Effector CD8-positive, alpha-beta T cell (primary cell): ENCODE data around the gene CD6.

Experiments
- DNase-seq: peaks from one replicate; lab custom pipeline; 2025; lab: John Stamatoyannopoulos, UW

Gene CD6

DNA sequence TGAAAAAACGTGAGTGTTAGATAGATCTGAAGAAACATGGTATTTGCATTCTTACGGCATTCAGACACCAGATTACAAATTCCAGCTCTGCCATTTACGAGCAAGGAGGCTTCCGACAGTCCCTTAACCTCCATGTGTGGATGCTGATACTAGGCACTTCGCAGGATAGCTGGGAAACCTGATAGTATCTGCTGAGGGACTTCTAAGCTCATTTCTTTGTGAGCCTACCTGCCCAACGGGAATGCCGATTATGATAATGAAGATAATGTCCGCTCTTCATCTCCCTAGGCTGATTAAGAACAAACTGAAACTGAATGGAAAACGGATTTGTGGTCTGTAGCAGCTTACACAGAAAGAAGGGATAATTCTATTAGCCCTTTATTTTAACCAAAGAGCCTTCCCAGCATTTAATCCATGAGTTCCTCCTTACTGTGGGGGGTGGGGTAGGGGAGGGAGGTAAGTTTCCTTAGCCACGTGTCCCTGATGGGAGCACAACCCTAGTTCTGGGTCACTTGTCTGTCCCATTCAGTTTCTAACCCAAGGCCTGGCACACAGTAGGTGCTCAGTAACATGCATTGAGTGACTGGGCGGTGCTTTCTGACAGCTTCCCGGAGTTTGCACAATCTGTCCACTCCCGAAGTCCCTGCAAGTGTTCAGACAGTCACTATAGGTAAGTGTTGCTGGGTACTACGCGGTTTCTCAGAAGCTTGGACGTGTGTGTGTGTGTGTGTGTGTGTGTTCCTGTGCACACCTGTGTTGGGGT, 39.2 kb downstream of the CD6 start:
- no peak for DNase-seq

DNA sequence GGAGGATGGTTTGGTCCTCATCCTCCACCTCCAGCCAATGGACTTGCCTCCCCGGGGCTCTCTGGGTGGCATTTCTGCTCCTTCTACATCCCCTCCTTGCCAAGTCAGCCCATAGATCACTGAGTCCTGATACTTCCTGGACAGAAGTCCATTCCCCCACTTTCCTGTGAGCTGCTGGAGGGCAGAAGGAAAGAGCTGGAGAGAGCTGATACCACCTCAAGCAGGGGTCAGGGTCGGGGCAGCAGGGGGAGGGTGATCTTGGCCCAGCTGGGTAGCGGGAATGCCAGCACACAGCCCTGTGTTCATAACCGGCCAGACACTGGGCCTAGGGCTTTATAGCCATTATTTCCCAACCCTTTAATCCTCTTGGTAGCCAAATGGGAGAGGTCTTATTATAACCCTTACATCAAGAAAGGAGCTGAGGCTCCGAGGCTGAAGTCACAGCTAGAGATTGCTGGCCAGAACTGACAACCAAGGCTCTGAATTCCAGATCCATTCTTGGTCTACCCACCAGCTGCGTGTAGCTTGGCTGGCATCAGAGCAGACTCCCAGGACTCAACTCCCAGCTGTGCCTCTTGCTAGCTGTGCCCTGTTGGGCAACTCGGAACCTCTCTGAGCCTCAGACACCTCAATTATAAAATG, 39.9 kb downstream of the CD6 start:
- DNase-seq: no peak

DNA sequence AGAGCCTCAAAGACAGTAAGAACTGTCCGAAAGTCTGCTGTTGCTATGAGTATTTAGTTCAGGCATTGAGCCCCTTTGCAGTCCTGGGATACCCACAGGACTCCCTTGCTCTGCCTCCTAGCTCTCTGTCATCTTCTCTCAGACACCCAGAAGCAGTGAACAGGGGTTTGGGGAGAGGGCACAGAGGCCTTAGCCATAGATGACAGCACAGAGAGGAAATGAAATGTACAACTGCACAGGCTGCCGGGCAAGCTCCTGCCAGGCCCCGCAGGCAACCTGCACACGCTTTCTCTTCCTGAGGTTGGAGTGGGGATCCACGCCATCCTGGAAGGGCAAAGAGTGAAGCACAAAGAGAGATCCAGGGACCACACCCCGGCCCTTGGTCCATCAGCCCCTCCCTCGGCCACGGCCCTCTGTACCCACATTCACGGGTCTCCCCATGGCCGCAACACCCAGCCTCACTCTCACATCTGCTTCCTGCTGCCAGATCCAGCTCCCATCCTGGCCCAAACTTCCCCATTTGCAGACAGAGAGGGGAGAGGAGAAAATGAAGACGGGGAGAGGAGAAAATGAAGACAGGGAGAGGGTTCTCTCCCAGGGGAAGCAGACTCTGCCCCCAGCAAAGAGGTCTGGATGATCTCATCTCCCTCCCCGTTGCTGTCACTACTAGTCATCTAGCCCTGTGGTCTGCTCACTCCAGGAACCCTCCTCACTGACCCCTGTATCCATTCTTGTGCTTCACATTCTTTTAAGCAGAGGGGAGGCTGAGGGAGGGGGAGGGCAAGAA, 40.7 kb downstream of the CD6 start:
- DNase-seq: no peak

DNA sequence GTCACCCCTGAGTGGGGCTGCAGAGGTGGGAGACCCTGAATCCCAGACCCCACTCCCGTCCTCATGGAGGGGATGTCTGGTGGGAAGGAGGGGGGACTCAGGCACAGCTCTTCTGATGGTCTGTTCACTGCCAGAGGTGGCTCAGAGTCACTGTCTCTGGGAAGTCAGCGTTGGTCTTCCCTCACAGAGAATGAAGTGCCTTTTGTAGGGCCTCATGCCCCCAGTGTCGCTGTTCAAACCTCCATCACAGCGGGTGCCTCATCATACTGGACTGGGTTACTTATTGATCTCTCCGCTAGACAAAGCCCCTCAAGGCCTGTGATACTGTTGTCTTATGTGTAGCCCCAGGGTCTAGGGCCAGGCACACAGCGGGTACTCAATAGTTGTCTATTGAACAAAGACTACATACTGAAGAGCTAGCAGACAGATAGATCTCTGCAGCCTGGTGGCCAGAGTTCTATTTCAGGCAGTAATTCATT, 41.3 kb downstream of the CD6 start:
- no peak for DNase-seq

DNA sequence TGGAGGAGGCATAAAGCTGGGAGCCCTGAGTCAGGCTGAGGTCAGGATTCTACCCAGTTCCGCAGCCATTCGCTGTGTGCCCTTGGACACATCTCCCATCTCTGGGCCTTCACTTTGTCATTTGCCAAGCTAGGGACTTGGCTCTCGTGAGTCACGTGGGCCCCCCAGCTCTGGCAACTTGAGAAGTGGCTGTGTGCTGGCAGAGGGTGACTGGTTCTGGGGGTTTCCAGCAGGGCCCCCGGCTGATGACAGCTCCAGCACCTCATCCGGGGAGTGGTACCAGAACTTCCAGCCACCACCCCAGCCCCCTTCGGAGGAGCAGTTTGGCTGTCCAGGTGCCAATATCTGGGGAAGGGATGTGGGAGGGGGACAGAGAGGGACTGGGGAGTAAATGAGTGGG, 46.6 kb downstream of the CD6 start:
- no peak for DNase-seq

DNA sequence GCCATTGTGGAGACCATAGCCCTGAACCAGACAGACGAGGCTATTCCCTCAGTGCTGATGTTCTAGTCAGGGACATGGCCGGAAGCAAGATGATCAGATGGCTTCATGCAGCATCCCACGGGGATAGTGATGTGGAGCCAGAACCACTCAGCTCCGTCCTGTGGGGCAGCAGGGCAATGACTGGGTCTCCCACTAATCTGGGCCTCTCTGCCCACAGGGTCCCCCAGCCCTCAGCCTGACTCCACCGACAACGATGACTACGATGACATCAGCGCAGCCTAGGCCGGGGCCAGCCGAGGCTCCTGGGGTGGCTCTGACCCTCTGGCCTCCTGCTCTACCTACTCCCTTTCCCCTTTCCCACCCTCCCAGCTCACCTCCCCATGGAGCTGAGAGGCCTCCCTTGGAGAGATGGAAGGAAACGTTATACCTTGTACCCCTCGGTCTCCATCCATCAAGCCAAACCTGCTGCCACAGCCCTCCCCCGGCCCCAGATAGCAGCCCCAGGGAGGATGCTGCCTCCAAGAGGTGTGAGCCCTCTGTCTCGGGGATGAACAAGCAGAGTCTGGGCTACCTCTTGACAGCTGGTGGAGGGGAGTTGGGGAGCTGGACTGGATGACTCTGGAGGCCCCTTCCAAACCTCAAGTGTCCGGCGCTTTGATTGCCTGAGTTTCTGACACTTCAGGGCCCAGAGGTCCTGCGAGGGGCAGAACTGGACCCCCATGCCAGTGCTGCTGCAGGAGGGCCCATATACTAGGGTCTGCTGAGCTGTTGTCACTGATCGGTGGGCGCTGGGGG, 47.8 kb downstream of the CD6 start:
- DNase-seq: no peak

DNA sequence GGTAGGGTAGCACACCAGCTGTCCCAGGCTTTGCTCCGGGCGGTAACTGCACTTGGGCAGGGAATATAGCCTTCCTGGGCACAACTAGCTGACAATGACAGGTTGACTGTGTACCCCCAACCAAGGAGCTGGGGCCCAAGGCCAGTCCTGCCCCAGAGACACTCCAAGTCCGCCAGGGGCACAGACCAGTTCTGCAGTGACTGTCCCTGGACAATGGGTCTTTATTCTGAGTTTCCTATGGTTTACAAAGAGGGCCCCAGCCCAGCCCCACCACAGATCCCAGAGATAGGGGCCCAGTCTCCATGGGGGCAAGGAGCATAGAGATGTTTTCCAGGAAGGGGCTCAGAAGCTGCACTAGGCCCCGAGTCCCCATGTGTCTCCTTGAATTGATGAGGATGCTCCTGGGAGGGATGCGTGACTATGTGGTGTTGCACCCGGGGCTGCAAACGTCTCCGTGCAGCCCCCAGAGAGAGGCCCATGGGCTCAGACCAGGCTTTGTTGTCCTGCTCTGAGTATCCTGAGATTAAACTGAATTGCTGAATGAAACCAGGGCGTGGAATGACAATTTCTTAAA, 48.4 kb downstream of the CD6 start:
- no peak for DNase-seq

DNA sequence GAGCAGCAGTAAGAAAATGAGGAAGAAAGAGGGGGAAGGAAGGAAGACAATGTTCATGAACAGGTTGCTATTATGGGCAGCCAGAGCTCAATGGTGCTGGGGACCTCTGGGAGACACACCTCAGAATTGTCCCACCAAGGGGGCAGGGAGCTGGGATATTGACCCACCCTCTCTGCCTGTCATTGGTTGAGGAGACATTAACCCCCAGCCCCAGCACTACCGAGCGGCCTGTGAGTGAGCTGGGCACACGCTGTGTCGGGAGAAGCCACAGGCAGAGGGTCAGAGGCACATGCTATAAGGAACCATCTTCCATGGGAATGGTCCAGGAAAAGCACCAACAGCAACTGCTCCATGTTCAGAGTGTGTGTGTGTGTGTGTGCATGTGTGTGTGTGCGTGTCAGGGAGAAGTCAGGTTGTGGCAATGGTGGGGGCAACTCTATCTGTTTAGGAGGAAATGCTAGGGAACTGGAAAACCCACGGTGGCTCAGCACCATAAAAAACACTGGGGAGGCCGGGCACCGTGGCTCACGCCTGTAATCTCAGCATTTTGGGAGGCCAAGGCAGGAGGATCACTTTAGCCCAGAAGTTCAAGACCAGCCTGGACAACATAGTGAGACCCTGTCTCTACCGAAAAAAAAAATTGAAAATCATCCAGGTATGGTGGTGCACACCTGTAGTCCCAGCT, 49.2 kb downstream of the CD6 start:
- DNase-seq: no peak

DNA sequence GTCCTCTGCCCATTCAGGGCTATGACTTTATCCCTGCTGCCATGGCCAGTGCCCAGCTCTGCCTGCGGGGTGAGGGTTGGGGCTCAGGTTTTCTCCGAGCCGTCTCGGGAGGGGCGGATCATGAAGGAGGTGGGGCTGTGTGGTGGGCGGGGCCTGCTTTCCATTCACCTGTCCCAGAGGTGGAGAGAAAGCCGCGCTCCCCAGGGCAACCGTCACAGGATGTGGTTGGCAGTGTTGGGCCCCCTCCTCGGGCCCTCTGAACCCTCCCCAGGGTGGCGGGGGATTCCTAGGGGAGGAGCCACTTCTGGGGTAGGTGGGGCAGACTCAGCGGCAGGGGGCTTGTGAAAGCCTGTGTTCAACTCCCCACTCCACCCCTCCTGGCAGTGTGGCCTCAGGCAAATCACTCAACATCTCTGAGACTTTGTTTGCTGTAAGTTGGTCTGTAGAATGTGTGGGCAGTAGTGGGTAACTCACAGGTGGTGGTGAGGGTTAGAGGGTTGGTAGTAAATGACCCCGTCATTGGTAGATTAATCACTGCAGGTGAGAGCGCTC, 50.3 kb downstream of the CD6 start:
- peak; percentile 86 for DNase-seq

DNA sequence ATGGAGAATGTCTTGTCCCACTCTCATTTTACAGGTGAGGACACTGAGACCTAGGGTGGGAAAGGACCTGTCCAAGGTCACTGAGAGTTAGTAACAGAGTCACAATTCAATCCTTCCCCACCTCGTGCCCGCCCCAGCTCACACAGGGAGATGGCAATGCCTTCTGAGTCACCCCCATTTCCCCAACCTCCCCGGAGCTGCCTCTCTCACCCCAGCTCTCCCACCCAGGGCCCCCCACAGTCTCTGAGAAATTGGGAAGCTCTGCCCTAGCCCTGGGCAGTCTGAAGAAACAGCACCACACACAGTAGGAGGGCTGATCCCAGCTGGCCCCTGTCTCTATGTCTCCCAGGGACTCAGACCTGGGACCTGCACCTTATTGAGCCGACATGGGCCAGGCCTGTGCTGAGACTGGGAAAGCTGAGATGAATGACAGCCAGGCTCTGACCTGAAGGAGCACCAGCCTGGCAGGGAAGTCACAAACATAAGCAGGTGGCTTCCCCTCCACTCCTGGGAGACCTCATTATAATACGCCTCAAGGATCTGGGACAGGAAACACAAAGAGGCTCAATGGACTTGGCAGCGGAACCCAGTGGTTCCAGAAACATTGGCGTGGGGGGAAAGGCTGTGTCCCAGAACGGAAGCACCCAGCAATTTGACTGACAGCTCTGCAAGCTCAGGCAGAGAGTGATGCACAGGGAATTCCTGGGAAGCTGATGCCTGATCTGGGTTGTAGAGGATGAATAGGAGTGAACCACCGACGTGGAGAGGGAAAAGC, 51.0 kb downstream of the CD6 start:
- DNase-seq: no peak

DNA sequence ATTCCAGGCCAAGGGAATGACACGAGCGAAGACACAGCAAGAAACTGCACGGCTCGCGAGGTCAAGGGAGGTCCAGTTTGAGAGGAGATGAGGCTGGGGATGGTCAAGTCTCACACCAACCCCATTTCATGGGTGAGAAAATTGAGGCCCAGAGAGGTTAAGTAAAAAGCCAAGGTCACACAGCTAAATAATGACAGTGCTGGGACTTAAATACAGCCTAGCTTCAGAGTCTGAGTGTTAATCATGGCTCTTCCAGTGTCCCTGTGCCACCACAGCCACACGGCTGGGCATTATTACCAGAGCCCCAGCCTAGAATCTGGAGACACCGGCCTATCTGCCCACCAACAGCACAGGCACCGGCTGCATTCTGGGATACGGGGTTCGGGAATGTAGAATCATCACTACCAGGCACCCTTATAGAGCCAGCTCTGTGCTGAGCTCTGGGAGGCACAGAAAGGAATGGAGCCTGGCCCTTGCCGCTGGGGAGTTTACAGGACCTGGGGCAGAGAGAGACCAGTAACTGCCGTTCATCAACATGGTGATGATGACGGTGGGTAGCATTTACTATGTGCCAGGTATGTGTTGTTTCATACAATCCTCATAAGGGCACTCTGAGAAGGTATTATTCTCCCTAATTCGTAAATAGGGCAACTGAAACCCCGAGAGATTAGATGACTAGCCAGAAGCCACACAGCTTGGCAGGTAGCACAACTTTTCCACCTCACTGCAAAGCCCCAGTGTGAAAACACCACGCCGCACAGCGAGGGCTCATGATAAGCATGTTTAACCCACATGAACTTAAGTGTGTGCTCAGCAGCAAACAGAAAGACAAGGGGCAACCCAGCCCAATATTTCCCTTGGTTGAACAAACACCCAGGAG, 51.8 kb downstream of the CD6 start:
- no peak for DNase-seq

DNA sequence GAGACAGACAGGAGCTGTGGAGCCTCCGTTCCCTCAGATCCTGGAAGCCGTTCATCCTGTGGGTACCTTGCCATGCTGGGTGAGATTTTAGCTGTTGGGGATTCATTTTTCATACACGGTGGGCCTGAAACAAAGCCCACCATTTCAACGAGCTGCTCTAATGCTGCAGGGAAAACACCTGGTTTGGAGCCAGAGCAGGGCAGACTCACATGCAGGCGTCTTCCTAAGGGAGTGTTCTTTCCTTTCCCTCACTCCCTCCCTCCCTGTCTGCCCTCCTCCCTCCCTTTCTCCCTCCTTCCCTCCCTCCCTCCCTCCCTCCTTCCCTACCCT, 52.5 kb downstream of the CD6 start:
- DNase-seq: no peak

DNA sequence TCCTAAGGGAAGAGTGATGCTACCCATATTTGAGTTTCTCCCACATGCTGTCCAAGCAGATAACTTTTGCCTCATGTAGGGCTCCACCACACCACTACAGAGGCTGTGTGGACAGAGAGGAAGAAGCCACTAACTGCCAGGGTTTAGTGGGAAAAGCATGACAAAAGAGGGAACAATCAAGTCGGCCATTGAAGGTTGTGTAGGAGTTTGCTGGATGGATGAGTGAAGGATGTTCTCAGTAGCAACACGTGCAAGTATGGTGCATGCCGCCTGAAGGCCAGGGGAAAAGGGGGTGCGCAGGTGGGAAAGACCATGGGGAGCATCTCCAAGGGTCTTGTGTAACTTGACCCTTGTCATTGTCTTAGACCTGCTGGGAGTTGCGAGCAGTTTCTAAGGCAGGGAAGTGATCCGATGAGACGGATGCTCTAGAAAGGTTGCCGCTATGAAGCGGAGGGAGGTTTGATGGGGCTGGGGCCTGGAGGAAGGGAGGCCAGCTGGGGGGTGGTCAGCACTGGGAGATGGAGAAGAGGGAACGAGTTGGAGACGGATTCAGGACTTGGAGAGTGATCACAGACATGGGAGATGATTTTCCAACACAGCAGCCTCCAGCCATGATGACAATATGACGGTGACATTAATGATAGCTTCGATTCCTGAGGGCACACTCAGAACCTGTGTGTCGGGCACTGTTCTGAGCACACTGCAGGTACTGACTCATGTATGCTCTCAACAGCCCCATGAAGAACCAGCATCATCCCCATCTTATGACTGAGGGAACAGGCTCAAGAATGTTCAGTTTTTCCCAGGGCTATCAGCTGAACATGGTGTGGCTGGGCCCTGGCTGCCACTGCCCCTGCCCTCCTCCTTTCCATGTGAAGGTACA, 53.7 kb downstream of the CD6 start:
- DNase-seq: no peak

DNA sequence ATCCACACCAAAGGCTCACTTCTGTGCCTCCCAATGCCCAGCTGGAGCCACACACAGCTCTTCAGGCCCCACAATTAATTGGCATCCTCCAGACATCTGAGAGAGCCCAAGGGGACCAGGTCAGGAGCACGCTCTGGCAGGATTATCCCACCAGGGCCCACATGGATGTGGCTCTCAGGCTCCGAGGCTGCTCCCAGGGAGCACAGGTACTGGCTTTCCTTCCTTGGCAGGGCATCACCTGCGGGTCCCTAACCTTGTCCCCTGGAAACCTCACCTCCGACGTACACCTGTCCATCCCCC, 54.3 kb downstream of the CD6 start:
- no peak for DNase-seq

DNA sequence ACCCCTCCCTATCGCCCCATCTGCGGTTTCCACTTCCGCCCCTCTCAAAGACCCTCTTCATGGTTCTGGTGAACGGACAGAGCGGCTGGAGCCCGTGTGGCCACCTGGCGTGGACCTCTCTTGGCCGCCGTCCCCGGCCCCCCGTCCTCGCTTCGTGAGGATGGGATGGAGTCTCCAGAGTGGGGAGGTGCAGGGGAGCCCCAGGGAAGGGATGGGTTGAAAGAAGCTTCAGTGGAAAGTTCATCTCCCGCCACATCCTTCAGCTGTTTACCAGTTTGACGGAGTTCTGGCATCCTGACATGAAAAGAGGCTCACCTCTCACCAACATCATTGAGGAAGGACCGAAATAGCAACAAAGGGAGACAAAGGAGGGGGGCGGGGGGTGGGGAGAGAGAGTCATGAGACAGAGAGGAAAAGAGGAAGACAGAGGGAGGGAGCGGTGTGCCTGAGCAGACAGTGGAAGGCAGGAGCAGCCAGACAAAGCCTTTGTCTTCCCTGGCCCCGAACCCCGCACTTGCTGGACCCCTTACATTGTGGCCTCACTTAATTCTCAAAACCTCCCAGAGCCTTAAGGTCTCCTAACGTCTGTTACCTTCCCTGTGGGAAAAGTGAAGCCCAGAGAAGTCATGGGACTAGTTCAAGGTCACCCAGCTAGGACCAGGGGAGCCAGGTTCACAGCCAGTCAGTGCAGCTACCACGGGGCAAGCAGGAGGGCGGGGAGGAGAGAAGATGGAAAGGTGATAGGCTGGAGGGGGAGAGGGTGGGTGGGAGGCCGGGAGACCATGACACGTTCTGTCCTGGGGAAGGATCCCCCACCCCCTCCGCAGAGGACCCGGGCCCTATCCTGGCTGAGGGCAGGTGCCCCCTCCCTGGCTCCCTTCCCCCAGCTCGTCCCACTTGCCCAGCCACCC, 54.9 kb downstream of the CD6 start:
- DNase-seq: peak; percentile 55

DNA sequence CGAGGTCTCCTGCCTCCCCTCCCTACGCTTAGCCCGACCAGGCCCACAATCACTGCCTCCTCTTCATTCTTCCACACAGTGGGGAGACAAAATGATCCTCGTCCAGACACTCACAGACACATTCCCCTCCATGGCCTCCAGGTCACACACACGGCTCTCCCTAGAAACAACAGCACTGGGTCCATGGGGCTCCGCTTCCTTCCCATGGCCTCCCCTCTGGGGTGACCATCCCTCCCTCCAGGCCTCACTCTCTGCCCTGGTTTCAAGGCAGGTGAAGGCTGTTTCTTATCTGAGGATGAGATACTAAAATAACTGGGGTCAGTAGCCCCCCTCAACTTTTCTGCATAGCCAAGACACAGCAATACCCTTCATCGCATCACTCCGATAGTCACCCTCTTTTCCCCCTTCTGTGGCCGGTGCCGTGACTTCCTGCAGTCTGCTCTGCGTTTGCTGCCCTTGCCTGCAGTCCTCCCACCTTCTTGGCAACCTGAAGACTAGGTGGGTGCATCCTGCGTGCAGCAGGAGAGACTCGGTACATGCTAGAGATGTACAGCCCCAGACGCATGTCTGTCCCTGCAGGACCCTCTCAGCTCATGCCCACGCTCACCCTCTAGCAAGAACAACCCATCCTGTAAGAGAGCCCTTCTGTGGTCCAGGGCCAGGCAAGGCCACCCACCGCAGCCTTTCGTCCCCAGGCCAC, 55.8 kb downstream of the CD6 start:
- DNase-seq: no peak
